Sciatic nerve (tissue), 2 donors: Measurements from ENCODE around the gene PORCN. TPM values are rescaled to one million over a fixed set of nuclear protein-coding genes. Genes with fewer than 3 reads are reported as not detected.

Source experiments
- ATAC-seq: fragments of 200-7000 bp; cut with Tn5 transposase; one replicate; pipeline ENCODE4 v1.9.1; 2020; ENCODE audit warnings: mild to moderate bottlenecking, moderate library complexity
- DNase-seq: peaks from one replicate; pipeline ENCODE4 v3.0.0-alpha.2; 2020; ENCODE audit warnings: low spot score
- intact Hi-C: fragments of 100-400 bp; cut with DNase I; formaldehyde crosslinking; loops from one replicate; pipeline ENCODE4 v1.14.2; 2022
- total RNA-seq: library from RNA; stranded (reverse); fragmentation: NEBNext Ultra II Directional; extraction: Animal tissue kit (Norgen Biotek cat#: 25700); gene quantifications from one replicate; pipeline ENCODE4 v1.2.1, GENCODE V29; 2021
- donor health status: DM: no; HTN: no; CAD: no.
- donor health status: DM: no; HTN: no; CAD: no.

The PORCN gene
- total RNA-seq: 7.4 TPM

DNA sequence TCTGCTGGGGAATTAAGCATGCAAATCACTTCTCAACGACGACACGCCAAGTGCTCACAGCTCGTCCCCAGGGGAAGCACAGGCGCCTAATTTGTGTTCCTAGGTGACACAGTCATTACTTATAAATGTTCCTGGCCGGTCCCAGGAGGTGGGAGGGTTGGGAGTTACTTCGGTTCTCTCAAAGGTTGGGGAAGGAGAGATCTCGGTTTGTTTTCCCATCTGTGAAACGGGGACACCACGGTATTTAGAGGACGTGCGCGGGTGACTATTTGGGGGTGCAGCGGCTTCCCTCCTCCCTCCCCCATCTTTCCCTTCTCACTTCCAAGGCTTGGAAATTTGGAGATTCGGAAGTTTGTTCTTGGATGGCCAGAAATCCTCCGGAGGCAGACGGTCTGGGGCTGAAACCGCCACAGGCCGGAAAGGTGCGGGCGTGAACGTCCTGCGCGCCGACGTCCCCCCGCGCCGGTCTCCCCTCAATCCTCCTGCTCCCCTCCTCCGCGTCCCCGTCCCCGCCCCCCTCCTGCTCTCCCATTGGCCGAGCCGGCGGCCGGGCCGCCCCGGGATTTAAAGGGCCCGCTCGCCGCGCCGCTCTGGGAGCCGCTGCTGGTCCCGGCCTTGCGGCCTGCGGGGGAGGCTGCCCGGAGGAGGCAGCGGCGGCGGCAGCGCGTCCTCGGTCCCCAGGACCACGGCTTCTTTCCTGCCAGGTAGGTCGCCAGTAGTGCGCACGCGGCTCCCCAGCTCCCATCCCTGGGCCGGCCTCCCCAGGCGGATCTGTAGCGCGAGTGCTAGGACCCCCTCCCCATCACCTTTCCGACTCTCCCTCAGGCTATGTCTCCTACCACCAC lies at the start of gene PORCN:
PORCN (plus strand) TSS at position 593 of the 845 bp plus-strand sequence. CDS start 829 bp downstream, outside the sequence.
- ATAC-seq (peak; percentile 95), DNase-seq (peak; percentile 90)
- intact Hi-C loops: loop anchor here (10.0 kb wide), 1 partner anchor 1094 kb away; no protein-coding TSS in a partner anchor

DNA sequence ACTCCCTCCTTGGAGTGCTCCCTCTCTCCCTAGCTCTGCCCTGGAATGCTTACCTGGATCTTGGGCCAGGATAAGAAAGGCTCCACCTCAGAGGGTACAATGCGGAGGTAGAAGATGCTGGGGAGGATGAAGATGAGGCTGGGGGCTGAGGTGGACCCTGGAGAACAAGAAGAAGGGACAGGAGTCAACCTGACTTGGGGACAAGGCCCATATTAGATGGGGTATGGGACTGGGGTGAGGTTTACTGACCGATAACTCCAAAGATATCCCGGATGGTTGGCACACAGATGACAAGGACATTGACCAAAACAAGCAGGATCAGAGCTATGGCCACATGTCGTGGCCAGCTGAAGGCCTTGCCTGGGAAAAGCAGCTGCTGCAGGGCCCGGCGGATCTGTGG lies 49.3 kb upstream of the PORCN start:
- ATAC-seq (no peak), DNase-seq (no peak)
- intact Hi-C loops: no loop called here

DNA sequence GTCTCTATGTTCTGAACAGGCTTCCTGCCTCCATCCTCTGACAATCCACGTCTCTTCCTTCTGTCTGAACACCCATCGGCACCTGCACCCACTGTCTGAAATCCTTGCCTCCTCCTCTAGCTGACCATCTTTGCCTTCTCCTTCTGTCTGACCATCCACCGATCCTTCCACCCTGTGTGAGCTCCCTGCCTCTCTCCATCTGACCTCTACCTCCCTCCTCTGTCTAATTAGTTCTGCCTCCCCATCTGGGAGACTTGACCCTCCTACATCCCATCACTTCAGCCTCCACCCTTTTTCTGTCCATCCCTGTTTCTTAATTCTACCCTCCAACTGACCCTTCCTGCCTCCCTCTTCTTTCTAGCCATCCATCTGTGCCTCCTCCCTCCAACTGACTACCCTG lies 48.8 kb upstream of the PORCN start:
- DNase-seq: no peak
- ATAC-seq: no peak
- intact Hi-C loops: no loop called here

DNA sequence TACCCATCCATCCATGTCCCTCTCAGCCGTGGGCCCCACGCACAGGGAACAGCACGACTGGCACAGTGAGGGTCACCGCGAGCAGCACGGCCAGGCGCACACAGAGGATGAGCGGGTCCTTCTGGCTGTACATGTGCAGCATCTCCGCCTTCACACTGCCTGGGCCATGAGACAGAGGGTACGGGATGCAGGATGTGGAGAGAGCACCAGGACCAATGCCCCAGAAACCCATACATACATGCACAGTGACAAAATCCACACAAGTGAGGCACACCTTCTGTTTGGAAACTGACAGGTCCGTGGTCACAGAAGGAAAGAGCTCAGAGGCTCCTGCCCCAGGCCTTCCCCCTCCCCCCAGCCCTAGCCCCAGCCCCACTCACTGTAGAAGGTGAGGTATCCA lies 48.2 kb upstream of the PORCN start:
- DNase-seq (no peak), ATAC-seq (no peak)
- intact Hi-C loops: no loop called here

DNA sequence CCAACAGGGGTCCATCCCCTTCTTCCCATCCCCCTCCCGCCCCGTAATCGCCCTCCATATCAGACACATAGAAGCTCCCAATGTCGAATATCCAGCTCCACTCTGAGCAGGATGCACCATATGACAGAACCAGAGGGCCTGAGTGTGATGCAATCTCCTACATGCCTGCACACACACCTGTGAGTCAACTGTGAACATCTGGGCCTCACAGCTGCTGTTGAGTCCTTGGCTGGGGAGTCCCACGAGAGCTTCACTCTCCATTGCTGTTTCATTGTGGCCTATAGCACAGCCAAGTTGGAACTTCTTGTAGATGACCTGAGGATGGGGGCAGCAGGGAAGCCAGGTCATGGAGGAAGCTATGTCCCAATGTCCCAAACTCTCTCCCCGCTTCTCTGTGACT lies 47.0 kb upstream of the PORCN start:
- intact Hi-C loops: no loop called here
- DNase-seq (no peak), ATAC-seq (no peak)

GRCh38 chrX:48465336-48465933 lies 43.4 kb upstream of the PORCN start:
- DNase-seq (no peak), ATAC-seq (peak; percentile 26)
- intact Hi-C loops: no loop called here

DNA sequence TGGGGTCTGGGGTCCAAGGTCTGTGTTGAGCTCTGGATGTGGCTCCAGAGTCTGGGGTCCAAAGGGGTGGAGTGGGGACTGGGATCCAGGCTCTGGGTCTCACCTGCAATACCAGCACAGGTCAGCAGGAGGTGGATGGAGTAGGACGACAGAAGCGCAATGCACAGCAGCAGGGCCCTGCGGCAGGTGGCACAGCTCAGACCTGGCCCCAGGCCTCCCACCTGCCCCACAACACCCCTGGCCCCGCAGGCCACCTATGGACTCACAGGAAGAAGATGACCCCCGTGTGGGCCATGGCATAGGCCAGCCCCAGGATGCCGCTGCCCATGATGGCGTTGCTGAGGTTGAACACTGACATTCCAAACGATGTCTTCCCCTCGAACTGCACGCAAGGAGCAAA lies 42.1 kb upstream of the PORCN start:
- ATAC-seq: no peak
- intact Hi-C loops: no loop called here
- DNase-seq: no peak

GRCh38 chrX:48467281-48467761 lies 41.5 kb upstream of the PORCN start:
- DNase-seq (no peak), ATAC-seq (no peak)
- intact Hi-C loops: no loop called here

DNA sequence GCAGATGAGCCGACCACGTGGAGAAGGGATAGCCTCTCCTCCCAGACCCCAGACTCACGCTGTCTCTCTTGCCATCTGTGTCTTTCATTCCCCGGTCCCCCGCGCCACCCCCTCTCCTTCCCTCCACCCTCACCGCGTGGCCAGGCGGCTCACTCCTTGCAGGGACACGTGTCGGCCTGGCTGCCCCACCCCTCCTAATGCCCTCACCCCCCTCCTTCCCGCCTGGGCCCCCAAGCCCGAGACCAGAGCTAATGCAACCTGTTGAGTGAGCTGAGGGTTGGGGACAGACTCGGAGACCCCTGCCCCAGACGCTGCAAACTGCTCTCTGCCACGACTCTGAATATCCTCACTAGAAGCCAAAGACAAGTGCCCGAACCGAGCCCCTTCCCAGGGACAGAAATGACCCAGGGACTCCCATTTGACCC lies 40.5 kb upstream of the PORCN start:
- ATAC-seq: peak; percentile 62
- intact Hi-C loops: no loop called here

DNA sequence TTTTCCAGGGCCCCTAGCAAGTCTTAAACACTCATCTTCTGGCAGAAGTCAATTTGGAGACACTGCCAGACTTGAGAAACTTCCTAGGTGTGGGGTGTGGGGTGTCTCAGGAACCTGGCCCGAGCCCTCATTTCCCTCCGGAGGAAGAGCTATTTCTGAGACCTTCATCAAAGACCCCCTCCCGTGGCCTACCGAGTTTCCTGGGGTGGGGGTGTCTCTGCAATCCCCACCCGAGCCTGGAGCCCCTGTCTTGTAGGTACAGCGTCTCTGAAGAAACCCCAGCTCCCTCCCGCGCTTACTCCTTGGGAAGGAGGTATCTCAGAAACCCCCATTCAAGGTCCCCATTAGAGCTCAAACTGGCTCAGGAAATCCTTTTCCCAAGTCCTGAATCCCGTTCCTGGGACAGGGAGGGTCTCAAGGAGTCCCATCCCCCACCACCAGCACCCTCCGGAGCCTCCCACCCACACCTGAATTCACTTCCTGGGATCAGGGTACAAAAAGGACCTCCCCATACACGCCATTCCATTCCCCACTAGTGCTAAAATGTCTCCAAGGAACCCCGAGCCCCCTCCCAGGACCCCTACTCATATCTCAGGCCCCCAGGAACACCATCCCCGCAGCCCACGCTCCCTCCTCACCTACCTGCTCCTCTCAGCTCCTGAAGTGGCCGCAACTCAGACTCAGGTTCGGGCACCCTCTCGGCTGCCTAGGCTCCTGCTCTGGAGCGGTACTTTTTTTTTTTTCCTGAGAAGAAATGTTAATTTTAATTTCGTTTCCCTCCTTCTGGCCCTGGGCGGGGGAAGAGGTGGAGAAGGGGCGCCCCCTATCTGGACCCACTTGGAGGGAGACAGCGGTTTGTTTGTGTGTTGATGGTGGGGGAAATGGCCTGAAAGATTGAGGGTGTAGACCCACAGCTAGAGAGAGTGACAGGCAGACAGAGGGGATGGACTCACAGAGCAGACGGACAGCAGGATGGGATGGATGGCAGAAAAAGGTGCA lies 39.8 kb upstream of the PORCN start:
- DNase-seq (no peak), ATAC-seq (no peak)
- intact Hi-C loops: no loop called here

More for the DNA sequence above, 40.5 kb upstream of the PORCN start:
- no peak for DNase-seq

GRCh38 chrX:48470110-48470832 lies 38.5 kb upstream of the PORCN start, which contains the start of gene SLC38A5:
Gene SLC38A5, minus strand, starts transcription at chrX:48470260. Its CDS starts 2,336 bp downstream, at chrX:48467924.
- intact Hi-C loops: no loop called here
- no peak for ATAC-seq
- no peak for DNase-seq

DNA sequence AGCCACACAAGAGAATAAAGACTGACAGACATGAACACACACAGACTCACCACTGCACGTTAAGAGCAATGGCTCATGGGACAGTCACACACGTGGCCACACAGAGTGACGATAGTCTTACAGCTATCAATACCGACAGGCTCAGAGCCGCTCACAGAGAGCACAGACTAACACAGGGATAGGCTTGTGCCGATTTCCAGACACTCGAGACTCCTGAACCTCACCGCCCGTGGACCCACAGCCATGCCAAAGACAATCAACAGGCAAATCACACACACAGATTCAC lies 38.0 kb upstream of the PORCN start:
- ATAC-seq (no peak), DNase-seq (no peak)
- intact Hi-C loops: no loop called here

GRCh38 chrX:48471504-48471903 lies 37.3 kb upstream of the PORCN start:
- ATAC-seq (no peak), DNase-seq (no peak)
- intact Hi-C loops: no loop called here

GRCh38 chrX:48472225-48472624 lies 36.6 kb upstream of the PORCN start:
- intact Hi-C loops: no loop called here
- ATAC-seq (no peak), DNase-seq (no peak)

DNA sequence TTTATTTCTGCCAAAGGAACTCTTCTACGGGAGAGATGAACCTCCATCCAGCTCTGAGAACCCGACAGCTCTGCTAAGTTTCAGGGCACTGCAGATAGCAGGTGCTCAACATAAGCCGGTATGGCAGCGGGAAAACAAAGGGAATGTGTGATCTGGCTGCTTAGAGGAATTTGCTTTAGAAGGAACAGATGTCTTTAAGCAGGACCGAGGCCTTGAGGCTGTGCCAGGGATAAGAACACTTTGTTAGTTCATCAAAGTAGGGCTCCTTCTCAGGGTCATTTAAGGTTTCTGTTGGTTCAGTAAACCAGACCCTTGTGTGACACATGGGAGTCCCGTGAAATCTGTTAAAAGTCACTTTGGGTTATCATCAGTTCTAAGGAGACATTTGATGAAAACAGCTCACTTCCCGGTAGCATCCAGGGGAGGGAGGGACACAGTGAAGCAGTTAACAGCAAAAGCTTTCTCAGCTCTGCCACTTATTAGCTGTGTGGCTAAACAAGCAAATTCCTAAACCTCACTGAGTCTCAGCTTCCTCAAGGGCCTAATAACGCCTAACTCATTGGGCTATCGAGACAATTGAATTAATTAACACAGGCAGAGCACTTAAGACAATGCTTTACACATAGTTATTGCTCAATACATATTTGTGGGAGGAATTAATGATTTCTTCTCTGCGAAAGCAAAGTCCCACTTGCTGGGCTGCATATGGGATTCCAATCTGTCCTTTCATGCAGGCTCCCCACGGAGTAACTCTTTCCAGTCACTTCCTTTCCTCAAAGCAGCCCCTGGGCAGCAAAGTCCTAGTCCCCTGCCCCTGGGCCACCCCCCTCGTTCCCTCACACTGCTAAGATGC lies 35.7 kb upstream of the PORCN start:
- DNase-seq: no peak
- intact Hi-C loops: no loop called here
- no peak for ATAC-seq

DNA sequence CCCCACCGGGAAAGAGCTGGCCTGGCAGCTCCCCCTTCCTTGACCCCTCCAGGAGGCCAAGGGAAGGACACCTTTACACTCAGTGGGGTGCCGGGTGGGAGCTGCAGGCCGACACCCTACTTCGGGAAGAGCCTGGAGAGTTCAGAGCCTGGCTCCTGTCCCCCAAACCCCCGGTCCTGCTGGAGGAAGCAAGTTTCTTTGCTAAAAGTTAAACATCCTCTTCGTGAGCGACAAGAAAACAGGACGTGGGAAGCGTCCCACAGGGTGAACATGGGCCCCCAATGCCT lies 35.1 kb upstream of the PORCN start:
- intact Hi-C loops: no loop called here
- DNase-seq: no peak
- no peak for ATAC-seq

- no peak for ATAC-seq
- intact Hi-C loops: no loop called here
These were observed 34.7 kb upstream of the PORCN start for GRCh38 chrX:48474127-48474526.

DNA sequence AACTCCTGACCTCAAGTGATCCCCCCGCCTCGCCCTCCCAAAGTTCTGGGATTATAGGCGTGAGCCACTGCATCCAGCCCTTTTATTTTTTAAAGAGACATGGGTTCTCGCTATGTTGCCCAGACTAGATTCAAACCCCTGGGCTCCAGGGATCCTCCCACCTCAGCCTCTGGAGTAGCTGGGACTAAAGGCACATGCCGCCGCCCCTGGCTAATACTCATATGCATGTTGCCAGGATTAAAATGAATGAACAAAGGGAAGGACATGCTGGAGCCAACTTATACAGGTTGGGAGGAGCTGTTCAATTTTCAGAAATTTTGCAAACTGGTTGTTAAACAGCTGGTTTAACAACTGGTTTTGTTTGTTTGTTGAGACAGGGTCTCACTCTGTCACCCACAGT lies 34.2 kb upstream of the PORCN start:
- intact Hi-C loops: no loop called here
- ATAC-seq (no peak), DNase-seq (no peak)

More at GRCh38 chrX:48474127-48474526, 34.7 kb upstream of the PORCN start:
- no peak for DNase-seq
